Stomach (tissue), 9 donors: ENCODE measurements around the gene POT1. TPM values are rescaled to one million over a fixed set of nuclear protein-coding genes. Genes with fewer than 3 reads are reported as not detected.

Experiments
- DNase-seq, 2 donors: peaks; one replicate each; pipeline versions ENCODE4 v3.0.0 to v3.0.0-alpha.2; 2013 to 2019
- H3K27ac ChIP-seq, 5 donors: fragments of 200-600 bp in 4 of 5; sonication (generic) in 4 of 5; one replicate each; pipeline ENCODE4 v1.5.1; 2013 to 2019; ENCODE audit warnings: mild to moderate bottlenecking in 1 of 5, moderate library complexity in 1 of 5
- H3K27me3 ChIP-seq, 3 donors: fragments of 200-600 bp; sonication (generic); one replicate each; pipeline ENCODE4 v1.5.1; 2017 to 2019; ENCODE audit warnings: mixed run types in 1 of 3
- H3K36me3 ChIP-seq, 4 donors: fragments of 200-600 bp; sonication (generic); 1 replicate in 3 of 4; 2 replicates in 1 of 4; pipeline ENCODE4 v1.5.1; 2016 to 2019
- H3K4me1 ChIP-seq, 4 donors: fragments of 200-600 bp; sonication (generic); one replicate each; pipeline ENCODE4 v1.5.1; 2016 to 2019
- H3K4me3 ChIP-seq, 4 donors: fragments of 200-600 bp; sonication (generic) in 3 of 4; one replicate each; pipeline ENCODE4 v1.5.1; 2016 to 2019; ENCODE audit warnings: mild to moderate bottlenecking in 1 of 4
- H3K9me3 ChIP-seq, 4 donors: fragments of 200-600 bp; sonication (generic); one replicate each; pipeline ENCODE4 v1.5.1; 2016 to 2019
- EP300 ChIP-seq: sonication (generic); formaldehyde crosslinking; IDR thresholded peaks from one replicate; pipeline ENCODE4 v1.6.1; 2017; ENCODE audit warnings: antibody characterized with exemption
- POLR2A ChIP-seq, 4 donors: fragments of 450-650 bp; IDR thresholded peaks; one replicate each; pipeline ENCODE4 v1.6.1; 2016; ENCODE audit warnings: antibody characterized with exemption in 4 of 4, control low read depth in 2 of 4, mild to moderate bottlenecking in 1 of 4, moderate library complexity in 1 of 4
- POLR2AphosphoS5 ChIP-seq, 3 donors: sonication (generic); formaldehyde crosslinking; IDR thresholded peaks; one replicate each; pipeline ENCODE4 v1.6.1; 2016; ENCODE audit warnings: antibody characterized with exemption in 3 of 3
- WGBS, 5 donors: extraction: QIAGEN DNeasy Blood & Tissue Kit in 3 of 5; methylation state at CpG; one replicate each; pipeline versions ENCODE4 v1.1.5 to v1.1.7; 2013 to 2018; 5-methylcytosine and 5-hydroxymethylcytosine counted together
- intact Hi-C: fragments of 100-400 bp; cut with DNase I; formaldehyde crosslinking; loops from one replicate; pipeline ENCODE4 v1.15.1; 2023; ENCODE audit warnings: low total_unique reads
- polyA plus RNA-seq, 3 donors: library from polyadenylated mRNA; stranded (reverse); fragments of 200-250 nt; gene quantifications; one replicate each; pipeline ENCODE4 v1.2.3, GENCODE V29; 2013
- total RNA-seq, 5 donors: library from RNA; depleted of rRNA; stranded (reverse); fragments of >200 nt; gene quantifications; one replicate each; pipeline versions ENCODE4 v1.1.0 to v1.2.3, GENCODE V29; 2014 to 2016
- TF ChIP-seq, protein P1 (sequence below), 7 experiments: fragments of 450-650 bp in 4 of 7; fragments of 200-600 bp in 3 of 7; sonication (generic) in 3 of 7; IDR thresholded peaks; one replicate each; pipeline ENCODE4 v1.5.1; 2016 to 2019; ENCODE audit warnings: antibody characterized with exemption in 7 of 7, control low read depth in 2 of 7, mild to moderate bottlenecking in 1 of 7
- donor health status: healthy with polysubstance abuse.
- donor health status: Bipolar disorder and iron deficiency.
- donor health status: healthy.

Gene POT1
- total and polyA plus RNA-seq, 8 donors: 4.3 to 47.5 (median 8.9) TPM

DNA sequence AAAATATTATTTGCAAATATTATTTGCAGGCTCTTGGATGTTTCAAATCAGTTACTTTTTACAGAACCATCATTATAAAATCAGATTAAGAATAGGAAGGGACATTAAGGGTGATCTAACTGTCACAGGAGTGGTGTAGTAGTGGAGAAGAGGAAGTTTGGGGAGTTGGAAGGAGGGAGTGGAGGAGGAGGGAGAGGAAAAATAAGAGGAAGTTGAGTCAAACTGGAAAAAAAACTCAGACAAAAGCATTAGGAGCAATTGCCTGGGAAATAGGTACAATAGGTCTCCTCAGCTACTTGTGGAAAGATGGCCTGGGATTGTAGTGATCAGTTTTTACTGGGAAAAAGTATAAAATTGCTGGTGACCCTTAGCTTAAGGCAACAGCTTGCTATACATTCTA lies 86.3 kb downstream of the POT1 start:
- intact Hi-C loops: no loop called here
- H3K27ac ChIP-seq: no peak overlapping the region
- no peak for DNase-seq
- H3K36me3 ChIP-seq: peaks cover 0 to 26% (median 22%) of the 10 kb centered on the region in 4 donors
- TF ChIP-seq EP300: no peak
- TF ChIP-seq, protein P1, sequence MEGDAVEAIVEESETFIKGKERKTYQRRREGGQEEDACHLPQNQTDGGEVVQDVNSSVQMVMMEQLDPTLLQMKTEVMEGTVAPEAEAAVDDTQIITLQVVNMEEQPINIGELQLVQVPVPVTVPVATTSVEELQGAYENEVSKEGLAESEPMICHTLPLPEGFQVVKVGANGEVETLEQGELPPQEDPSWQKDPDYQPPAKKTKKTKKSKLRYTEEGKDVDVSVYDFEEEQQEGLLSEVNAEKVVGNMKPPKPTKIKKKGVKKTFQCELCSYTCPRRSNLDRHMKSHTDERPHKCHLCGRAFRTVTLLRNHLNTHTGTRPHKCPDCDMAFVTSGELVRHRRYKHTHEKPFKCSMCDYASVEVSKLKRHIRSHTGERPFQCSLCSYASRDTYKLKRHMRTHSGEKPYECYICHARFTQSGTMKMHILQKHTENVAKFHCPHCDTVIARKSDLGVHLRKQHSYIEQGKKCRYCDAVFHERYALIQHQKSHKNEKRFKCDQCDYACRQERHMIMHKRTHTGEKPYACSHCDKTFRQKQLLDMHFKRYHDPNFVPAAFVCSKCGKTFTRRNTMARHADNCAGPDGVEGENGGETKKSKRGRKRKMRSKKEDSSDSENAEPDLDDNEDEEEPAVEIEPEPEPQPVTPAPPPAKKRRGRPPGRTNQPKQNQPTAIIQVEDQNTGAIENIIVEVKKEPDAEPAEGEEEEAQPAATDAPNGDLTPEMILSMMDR (IDR thresholded peaks at IDR 0.05): no peak
- no peak for TF ChIP-seq POLR2AphosphoS5 (IDR thresholded peaks at IDR 0.05)
- TF ChIP-seq POLR2A (IDR thresholded peaks at IDR 0.05): no peak
- no peaks in the 10 kb centered on the region for H3K9me3 ChIP-seq
- no peak overlapping the region for H3K4me3 ChIP-seq
- H3K27me3 ChIP-seq: no peaks in the 10 kb centered on the region
- H3K4me1 ChIP-seq: no peaks in the 10 kb centered on the region

- no peak overlapping the region for H3K27ac ChIP-seq
- WGBS, 5 donors: 48 to 68% (median 58%) methylated on average over 1 of the region's 1 CpG
- H3K36me3 ChIP-seq: no peaks in the 10 kb centered on the region
- no peaks in the 10 kb centered on the region for H3K4me1 ChIP-seq
- no peaks in the 10 kb centered on the region for H3K27me3 ChIP-seq
- no peak for TF ChIP-seq EP300
- no peak for TF ChIP-seq POLR2AphosphoS5 (IDR thresholded peaks at IDR 0.05)
- TF ChIP-seq, protein P1 (IDR thresholded peaks at IDR 0.05): no peak
- no peak for TF ChIP-seq POLR2A (IDR thresholded peaks at IDR 0.05)
- H3K4me3 ChIP-seq: no peak overlapping the region
- peak in 1 of 2 donors; percentile 17 for DNase-seq
- intact Hi-C loops: no loop called here
- H3K9me3 ChIP-seq: no peaks in the 10 kb centered on the region
These were observed 89.2 kb downstream of the POT1 start for GRCh38 chr7:124840435-124840834.

GRCh38 chr7:124839687-124840086 lies 89.9 kb downstream of the POT1 start:
- intact Hi-C loops: no loop called here
- Histone ChIP-seq H3K9me3 (no peaks in the 10 kb centered on the region), H3K27ac (no peak overlapping the region), H3K27me3 (no peaks in the 10 kb centered on the region), H3K4me1 (no peaks in the 10 kb centered on the region), H3K36me3 (peaks cover 0 to 6% (median 5%) of the 10 kb centered on the region in 4 donors), H3K4me3 (no peak overlapping the region)
- TF ChIP-seq POLR2A (IDR thresholded peaks at IDR 0.05) (no peak), EP300 (no peak), POLR2AphosphoS5 (IDR thresholded peaks at IDR 0.05) (no peak)
- TF ChIP-seq, protein P1 (IDR thresholded peaks at IDR 0.05): no peak
- DNase-seq: no peak
- 60 to 82% (median 76%) methylated on average over 1 of the region's 1 CpG for WGBS, 5 donors

GRCh38 chr7:124836173-124836572 lies 93.5 kb downstream of the POT1 start:
- Histone ChIP-seq H3K4me1 (no peaks in the 10 kb centered on the region), H3K36me3 (peaks cover 0 to 11% (median 10%) of the 10 kb centered on the region in 4 donors), H3K9me3 (no peaks in the 10 kb centered on the region), H3K4me3 (no peak overlapping the region), H3K27me3 (no peaks in the 10 kb centered on the region), H3K27ac (no peak overlapping the region)
- DNase-seq: no peak
- 86 to 97% (median 90%) methylated on average over 1 of the region's 1 CpG for WGBS, 5 donors
- intact Hi-C loops: no loop called here
- TF ChIP-seq POLR2AphosphoS5 (IDR thresholded peaks at IDR 0.05) (no peak), POLR2A (IDR thresholded peaks at IDR 0.05) (no peak), EP300 (no peak)
- TF ChIP-seq, protein P1 (IDR thresholded peaks at IDR 0.05): no peak
